Adrenal gland (tissue), 12 donors: ENCODE results near the gene ROBO4. TPM values are rescaled to one million over a fixed set of nuclear protein-coding genes. Genes with fewer than 3 reads are reported as not detected.

ENCODE experiments used
- DNase-seq, 7 donors: peaks; one replicate each; pipeline ENCODE4 v3.0.0-alpha.2; 2019 to 2020
- H3K27ac ChIP-seq, 5 donors: fragments of 200-600 bp; sonication (generic) in 4 of 5; 1 replicate in 3 of 5; 2 replicates in 2 of 5; pipeline versions ENCODE4 v1.5.1 to v1.8.0; 2016 to 2020; ENCODE audit warnings: mild to moderate bottlenecking in 1 of 5
- H3K27me3 ChIP-seq: fragments of 200-600 bp; 2 replicates; pipeline ENCODE4 v1.8.0; 2021
- H3K36me3 ChIP-seq, 2 donors: fragments of 200-600 bp; replicated peaks in 1 of 2; 1 replicate in 1 of 2; 2 replicates in 1 of 2; pipeline versions ENCODE4 v1.5.1 to v1.8.0; 2018 to 2022
- H3K4me1 ChIP-seq, 2 donors: fragments of 200-600 bp; replicated peaks in 1 of 2; 1 replicate in 1 of 2; 2 replicates in 1 of 2; pipeline versions ENCODE4 v1.5.1 to v1.8.0; 2018 to 2021
- H3K4me3 ChIP-seq, 4 donors: fragments of 200-600 bp; sonication (generic) in 3 of 4; one replicate each; pipeline ENCODE4 v1.5.1; 2016 to 2018
- H3K9me3 ChIP-seq, 3 donors: fragments of 200-600 bp; sonication (generic) in 1 of 3; replicated peaks in 1 of 3; 1 replicate in 2 of 3; 2 replicates in 1 of 3; pipeline versions ENCODE4 v1.5.1 to v1.8.0; 2016 to 2021
- POLR2A ChIP-seq, 2 donors: fragments of 450-650 bp; IDR thresholded peaks; one replicate each; pipeline ENCODE4 v1.6.1; 2017; ENCODE audit warnings: antibody characterized with exemption in 2 of 2, mild to moderate bottlenecking in 2 of 2, moderate library complexity in 1 of 2
- WGBS, 4 donors: extraction: QIAGEN DNeasy Blood & Tissue Kit in 2 of 4; methylation state at CpG; one replicate each; pipeline versions ENCODE4 v1.1.5 to v1.1.7; 2013 to 2017; 5-methylcytosine and 5-hydroxymethylcytosine counted together
- intact Hi-C, 2 donors: fragments of 100-400 bp; cut with DNase I; formaldehyde crosslinking; loops; one replicate each; pipeline versions ENCODE4 v1.14.1 to v1.15.0; 2022 to 2023
- polyA plus RNA-seq, 3 donors: library from polyadenylated mRNA; stranded (reverse); fragments of 200-250 nt in 2 of 3; fragments of 350-450 nt in 1 of 3; fragmentation: Illumina TruSeq in 1 of 3; extraction: RNeasy Lipid Tissue Mini Kit (QIAGEN cat#74804) in 1 of 3; gene quantifications; one replicate each; pipeline ENCODE4 v1.2.3, GENCODE V29; 2013 to 2014
- total RNA-seq, 9 donors: library from RNA; depleted of rRNA in 4 of 9; stranded (reverse); fragments of >200 nt in 4 of 9; fragments of 120-200 nt in 1 of 9; fragmentation: NEBNext Ultra II Directional in 1 of 9; extraction: Animal tissue kit (Norgen Biotek cat#: 25700) in 1 of 9; gene quantifications; one replicate each; pipeline versions ENCODE4 v1.1.0 to v1.2.4, GENCODE V29; 2013 to 2023
- TF ChIP-seq, protein P1 (sequence below), 6 experiments: fragments of 450-650 bp in 4 of 6; fragments of 200-600 bp in 2 of 6; sonication (generic) in 1 of 6; IDR thresholded peaks; 1 replicate in 5 of 6; 2 replicates in 1 of 6; pipeline versions ENCODE4 v1.5.1 to v1.8.0; 2016 to 2021; ENCODE audit warnings: antibody characterized with exemption in 6 of 6, mild to moderate bottlenecking in 2 of 6, moderate library complexity in 1 of 6
- donor health status: healthy with polysubstance abuse.
- donor health status: Bipolar disorder and iron deficiency.
- donor health status: DM: yes; HTN: yes; CAD: no.
- donor health status: DM: no; HTN: no; CAD: no.
- donor health status: DM: no; HTN: no; CAD: no.
- donor health status: DM: yes; HTN: yes; CAD: no.

ROBO4 gene
- total and polyA plus RNA-seq, 12 donors = 4.6 to 40.7 (median 19.5) TPM

DNA sequence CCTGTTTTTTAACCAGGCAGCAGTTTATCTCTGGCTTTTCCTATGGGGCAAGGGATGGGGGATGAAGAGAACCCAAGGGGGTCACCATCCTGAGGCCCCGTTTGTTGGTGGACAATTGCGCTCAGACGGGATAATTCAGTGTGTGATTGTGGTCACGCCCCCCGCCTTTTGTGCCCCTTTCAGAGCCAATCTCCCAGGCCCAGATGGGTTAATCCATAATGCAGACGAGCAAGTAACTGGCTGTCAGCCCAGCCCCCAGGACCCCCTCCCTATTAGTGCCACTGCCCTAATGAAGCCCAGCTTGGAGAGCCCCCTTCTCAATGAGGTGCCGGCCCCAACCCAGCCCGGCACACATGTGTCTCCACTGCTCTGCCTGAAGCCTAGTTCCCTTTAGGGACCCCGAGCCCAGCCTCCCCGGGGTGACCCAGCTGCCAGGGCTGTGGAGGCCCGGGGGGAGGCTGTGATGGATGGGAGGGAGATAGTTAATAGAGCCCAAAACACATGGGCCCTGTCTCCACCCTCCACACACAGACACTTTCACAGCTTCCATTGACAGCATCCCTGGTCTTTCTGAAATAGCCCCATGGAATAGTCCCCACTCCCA lies 51.5 kb downstream of the ROBO4 start:
- TF ChIP-seq POLR2A (IDR thresholded peaks at IDR 0.05) = no peak
- TF ChIP-seq, protein P1, sequence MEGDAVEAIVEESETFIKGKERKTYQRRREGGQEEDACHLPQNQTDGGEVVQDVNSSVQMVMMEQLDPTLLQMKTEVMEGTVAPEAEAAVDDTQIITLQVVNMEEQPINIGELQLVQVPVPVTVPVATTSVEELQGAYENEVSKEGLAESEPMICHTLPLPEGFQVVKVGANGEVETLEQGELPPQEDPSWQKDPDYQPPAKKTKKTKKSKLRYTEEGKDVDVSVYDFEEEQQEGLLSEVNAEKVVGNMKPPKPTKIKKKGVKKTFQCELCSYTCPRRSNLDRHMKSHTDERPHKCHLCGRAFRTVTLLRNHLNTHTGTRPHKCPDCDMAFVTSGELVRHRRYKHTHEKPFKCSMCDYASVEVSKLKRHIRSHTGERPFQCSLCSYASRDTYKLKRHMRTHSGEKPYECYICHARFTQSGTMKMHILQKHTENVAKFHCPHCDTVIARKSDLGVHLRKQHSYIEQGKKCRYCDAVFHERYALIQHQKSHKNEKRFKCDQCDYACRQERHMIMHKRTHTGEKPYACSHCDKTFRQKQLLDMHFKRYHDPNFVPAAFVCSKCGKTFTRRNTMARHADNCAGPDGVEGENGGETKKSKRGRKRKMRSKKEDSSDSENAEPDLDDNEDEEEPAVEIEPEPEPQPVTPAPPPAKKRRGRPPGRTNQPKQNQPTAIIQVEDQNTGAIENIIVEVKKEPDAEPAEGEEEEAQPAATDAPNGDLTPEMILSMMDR (IDR thresholded peaks at IDR 0.05) = no peak
- no peak for DNase-seq
- peaks cover 4 to 9% of the 10 kb centered on the region in 2 donors for H3K4me1 ChIP-seq
- 4 to 8% (median 5%) methylated on average over 4 to 11 of the region's 11 CpGs for WGBS, 4 donors
- no peaks in the 10 kb centered on the region for H3K36me3 ChIP-seq
- no peaks in the 10 kb centered on the region for H3K9me3 ChIP-seq
- no peak overlapping the region for H3K4me3 ChIP-seq
- H3K27me3 ChIP-seq = peaks cover 85% of the 10 kb centered on the region
- intact Hi-C loops = no loop called here
- H3K27ac ChIP-seq = no peak overlapping the region

DNA sequence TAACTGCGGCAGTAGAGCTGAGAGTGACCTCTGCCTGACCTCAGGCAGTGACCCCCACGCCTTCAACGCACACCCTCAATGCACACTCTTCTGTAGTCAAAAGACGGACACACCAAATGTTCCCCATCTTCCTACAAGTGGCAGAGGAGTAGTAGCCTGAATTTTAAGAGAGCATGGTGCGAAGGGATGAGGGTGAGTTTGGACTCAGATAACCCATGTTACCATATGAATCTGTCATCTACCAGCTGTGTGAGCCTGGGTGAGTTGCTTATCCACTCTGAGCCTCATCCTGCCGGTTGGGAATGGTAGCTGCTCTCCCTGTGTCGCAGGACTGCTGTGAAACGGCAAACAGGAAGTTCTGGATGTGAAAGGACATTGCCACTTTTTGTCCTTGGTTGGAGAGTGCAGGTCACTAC lies 53.0 kb downstream of the ROBO4 start:
- no peak for TF ChIP-seq POLR2A (IDR thresholded peaks at IDR 0.05)
- TF ChIP-seq, protein P1 (IDR thresholded peaks at IDR 0.05) = no peak
- H3K27ac ChIP-seq = no peak overlapping the region
- no peak for DNase-seq
- H3K9me3 ChIP-seq = no peaks in the 10 kb centered on the region
- H3K4me1 ChIP-seq = peaks cover 6 to 12% of the 10 kb centered on the region in 2 donors
- no peak overlapping the region for H3K4me3 ChIP-seq
- intact Hi-C loops = no loop called here
- 2 to 18% (median 7%) methylated on average over 5 to 8 of the region's 8 CpGs for WGBS, 4 donors
- no peaks in the 10 kb centered on the region for H3K36me3 ChIP-seq
- peaks cover 94% of the 10 kb centered on the region for H3K27me3 ChIP-seq

DNA sequence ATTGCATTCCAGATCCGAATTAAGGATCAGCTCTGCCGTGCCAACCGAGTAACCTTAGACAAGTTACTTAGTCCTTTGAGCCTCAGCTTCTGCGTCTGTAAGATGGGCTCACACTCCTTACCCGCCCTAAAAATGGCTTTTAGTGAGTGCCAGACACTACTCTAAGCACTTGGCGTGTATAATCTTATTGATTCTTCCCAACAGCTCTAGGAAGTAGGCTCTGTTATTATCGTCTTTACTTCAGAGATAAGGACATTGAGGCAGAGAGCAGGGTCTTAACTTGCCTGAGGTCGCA lies 54.1 kb downstream of the ROBO4 start:
- DNase-seq = no peak
- no peak for TF ChIP-seq POLR2A (IDR thresholded peaks at IDR 0.05)
- TF ChIP-seq, protein P1 (IDR thresholded peaks at IDR 0.05) = no peak
- intact Hi-C loops = no loop called here

DNA sequence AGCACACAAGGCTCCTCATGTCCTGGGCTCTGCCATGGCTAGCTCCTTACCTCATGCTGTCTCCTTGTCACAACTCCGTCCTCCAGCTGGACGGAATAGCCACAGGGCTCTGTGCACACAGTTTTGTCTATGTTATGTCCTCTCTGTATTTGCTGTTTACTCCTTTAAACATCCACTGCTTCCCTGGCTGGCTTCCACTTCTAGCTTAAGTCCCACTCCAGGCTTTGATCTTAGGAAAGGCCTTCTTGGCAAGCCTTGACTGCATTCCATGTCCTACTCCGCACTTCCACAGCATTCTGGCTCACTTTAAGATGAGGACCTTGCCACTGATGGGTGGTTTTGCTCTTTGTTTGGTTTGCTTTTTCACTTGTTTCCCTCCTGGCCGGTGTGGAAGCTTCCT lies 55.4 kb downstream of the ROBO4 start:
- Histone ChIP-seq H3K36me3 (no peaks in the 10 kb centered on the region), H3K4me3 (no peak overlapping the region), H3K9me3 (no peaks in the 10 kb centered on the region), H3K27ac (no peak overlapping the region), H3K4me1 (peaks cover 11 to 19% of the 10 kb centered on the region in 2 donors), H3K27me3 (peaks cover 96% of the 10 kb centered on the region)
- TF ChIP-seq POLR2A (IDR thresholded peaks at IDR 0.05) = no peak
- TF ChIP-seq, protein P1 (IDR thresholded peaks at IDR 0.05) = no peak
- intact Hi-C loops = no loop called here
- 29 to 45% (median 36%) methylated on average over 4 of the region's 4 CpGs for WGBS, 4 donors
- no peak for DNase-seq

More for the DNA sequence above, 54.1 kb downstream of the ROBO4 start:
- Histone ChIP-seq H3K27me3 (peaks cover 96% of the 10 kb centered on the region), H3K9me3 (no peaks in the 10 kb centered on the region), H3K4me3 (no peak overlapping the region), H3K27ac (no peak overlapping the region), H3K36me3 (no peaks in the 10 kb centered on the region), H3K4me1 (peaks cover 11 to 19% of the 10 kb centered on the region in 2 donors)
- 8 to 13% (median 12%) methylated on average over 7 to 8 of the region's 8 CpGs for WGBS, 4 donors
